ENCODE results near the gene RTTN.

GRCh38 chr18:70195014-70195614, 10.4 kb downstream of the RTTN start:
- no peak for TF ChIP-seq GATA3 (IDR thresholded peaks at IDR 0.05; ENCODE audit: low read depth, low read length)
- no peak for TF ChIP-seq GATA2 (IDR thresholded peaks at IDR 0.05; ENCODE audit: low read depth, low read length)
